WTC11 (cell line): ENCODE data around the gene RIPK1. TPM values are rescaled to one million over a fixed set of nuclear protein-coding genes. Genes with fewer than 3 reads are reported as not detected.

Experiments used
- ATAC-seq: fragments of 200-7000 bp; cut with Tn5 transposase; 2 replicates; pipeline ENCODE4 v1.10.0; 2021; ENCODE audit warnings: mild to moderate bottlenecking, moderate library complexity
- CTCF ChIA-PET: fragments of 300-600 bp; sonication (Branson Sonifier 250); formaldehyde crosslinking; loops from one replicate; lab custom pipeline; 2021; ENCODE audit warnings: antibody characterized with exemption; lab: Charles Lee
- POLR2A ChIA-PET: fragments of 350-600 bp; sonication (Branson Sonifier 250); formaldehyde crosslinking; loops from one replicate; lab custom pipeline; 2021; ENCODE audit warnings: antibody characterized with exemption; lab: Charles Lee
- DNase-seq: peaks from one replicate; pipeline ENCODE4 v3.0.0; 2021; ENCODE audit warnings: low spot score
- H3K27ac Mint-ChIP-seq: 2 replicates; pipeline ENCODE4 v1.8.0; 2021; ENCODE audit warnings: mixed read lengths
- H3K27me3 Mint-ChIP-seq: 2 replicates; pipeline ENCODE4 v1.8.0; 2021; ENCODE audit warnings: low read depth, mild to moderate bottlenecking, moderate library complexity, mixed read lengths
- H3K36me3 Mint-ChIP-seq: 2 replicates; pipeline ENCODE4 v1.8.0; 2021; ENCODE audit warnings: mixed read lengths
- H3K4me1 Mint-ChIP-seq: 2 replicates; pipeline ENCODE4 v1.8.0; 2022; ENCODE audit warnings: mixed read lengths
- H3K4me3 Mint-ChIP-seq: 2 replicates; pipeline ENCODE4 v1.8.0; 2021; ENCODE audit warnings: mild to moderate bottlenecking, moderate library complexity, mixed read lengths
- H3K9me3 Mint-ChIP-seq: 2 replicates; pipeline ENCODE4 v1.8.0; 2021; ENCODE audit warnings: mixed read lengths
- CBFB ChIP-seq: sonication (generic); formaldehyde crosslinking; IDR thresholded peaks from 2 replicates; pipeline ENCODE4 v1.8.1; 2022; ENCODE audit warnings: mild to moderate bottlenecking, low read depth, missing genetic modification reagents
- ESRRA ChIP-seq: sonication (generic); formaldehyde crosslinking; IDR thresholded peaks from 2 replicates; pipeline ENCODE4 v1.8.1; 2022; ENCODE audit warnings: mild to moderate bottlenecking, missing genetic modification reagents, borderline replicate concordance
- JAZF1 ChIP-seq: fragments of 250-450 bp; sonication (Bioruptor Pico); IDR thresholded peaks from 2 replicates; pipeline ENCODE4 v1.9.0; 2021; ENCODE audit warnings: moderate library complexity, mild to moderate bottlenecking, inconsistent platforms
- JUN ChIP-seq: sonication (generic); formaldehyde crosslinking; IDR thresholded peaks from 2 replicates; pipeline ENCODE4 v1.8.0; 2023; ENCODE audit warnings: mild to moderate bottlenecking, missing genetic modification reagents
- NFYB ChIP-seq: sonication (generic); formaldehyde crosslinking; conservative IDR thresholded peaks from 2 replicates; pipeline ENCODE4 v1.8.0; 2022; ENCODE audit warnings: low read depth, missing genetic modification reagents
- NR2C2 ChIP-seq: sonication (generic); formaldehyde crosslinking; IDR thresholded peaks from 2 replicates; pipeline ENCODE4 v1.8.0; 2022; ENCODE audit warnings: mild to moderate bottlenecking, missing genetic modification reagents
- OVOL2 ChIP-seq: fragments of 250-450 bp; sonication (Bioruptor Pico); IDR thresholded peaks from 2 replicates; pipeline ENCODE4 v1.9.0; 2021; ENCODE audit warnings: mild to moderate bottlenecking, borderline replicate concordance
- RELA ChIP-seq: sonication (generic); formaldehyde crosslinking; IDR thresholded peaks from 2 replicates; pipeline ENCODE4 v1.8.1; 2022; ENCODE audit warnings: missing genetic modification reagents, mild to moderate bottlenecking, borderline replicate concordance
- total RNA-seq: library from RNA; stranded (reverse); gene quantifications from 3 replicates; pipeline ENCODE4 v1.2.3, GENCODE V29; 2021
- TF ChIP-seq, protein P1 (sequence below): fragments of 250-450 bp; sonication (Bioruptor Pico); IDR thresholded peaks from 2 replicates; pipeline ENCODE4 v1.8.0; 2021; ENCODE audit warnings: mild to moderate bottlenecking
- TF ChIP-seq, protein P2 (sequence below): sonication (generic); formaldehyde crosslinking; IDR thresholded peaks from 2 replicates; pipeline ENCODE4 v1.8.1; 2023; ENCODE audit warnings: mild to moderate bottlenecking, missing genetic modification reagents, moderate library complexity
- TF ChIP-seq, protein P3 (sequence below): sonication (generic); formaldehyde crosslinking; IDR thresholded peaks from 2 replicates; pipeline ENCODE4 v1.8.1; 2023; ENCODE audit warnings: mild to moderate bottlenecking, missing genetic modification reagents
- TF ChIP-seq, protein P4 (sequence below): sonication (generic); formaldehyde crosslinking; IDR thresholded peaks from 2 replicates; pipeline ENCODE4 v1.8.1; 2022; ENCODE audit warnings: low read depth, mild to moderate bottlenecking, moderate library complexity, missing genetic modification reagents, borderline replicate concordance
- TF ChIP-seq, protein P5 (sequence below): sonication (generic); formaldehyde crosslinking; IDR thresholded peaks from 2 replicates; pipeline ENCODE4 v1.8.0; 2023; ENCODE audit warnings: mild to moderate bottlenecking, missing genetic modification reagents
- TF ChIP-seq, protein P6 (sequence below): sonication (generic); formaldehyde crosslinking; conservative IDR thresholded peaks from 2 replicates; pipeline ENCODE4 v1.8.1; 2022; ENCODE audit warnings: mild to moderate bottlenecking, missing genetic modification reagents
- TF ChIP-seq, protein P7 (sequence below): sonication (generic); formaldehyde crosslinking; IDR thresholded peaks from 2 replicates; pipeline ENCODE4 v1.8.0; 2022; ENCODE audit warnings: mild to moderate bottlenecking, missing genetic modification reagents
- TF ChIP-seq, protein P8 (sequence below): sonication (generic); formaldehyde crosslinking; conservative IDR thresholded peaks from 2 replicates; pipeline ENCODE4 v1.8.1; 2023; ENCODE audit warnings: mild to moderate bottlenecking, low read depth, missing genetic modification reagents, moderate library complexity
- TF ChIP-seq, protein P9 (sequence below): sonication (generic); formaldehyde crosslinking; IDR thresholded peaks from 2 replicates; pipeline ENCODE4 v1.8.1; 2023; ENCODE audit warnings: mild to moderate bottlenecking, missing genetic modification reagents, moderate library complexity

Gene RIPK1
- total RNA-seq, 1 experiment from 2014 or later, result 8.7 TPM

DNA sequence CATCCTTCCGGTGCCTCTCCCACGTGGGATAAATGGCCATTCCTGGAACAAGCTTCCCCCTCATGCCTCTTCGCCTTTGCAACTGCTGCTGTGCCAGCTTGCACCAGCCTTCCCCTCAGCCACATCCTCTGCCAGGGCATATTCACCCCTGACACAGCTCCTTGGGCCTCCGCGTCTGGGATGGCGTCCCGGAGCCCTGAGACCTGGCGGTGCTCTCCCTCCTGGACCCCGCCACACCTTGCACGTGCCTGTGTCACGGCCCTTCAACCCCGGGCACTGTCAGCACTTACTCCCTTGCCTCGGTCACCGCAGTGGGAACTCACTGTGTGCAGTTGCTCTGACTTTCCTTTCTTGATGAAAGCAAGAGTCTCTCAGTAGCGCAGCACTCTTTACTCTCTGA lies 63.4 kb downstream of the RIPK1 start:
- Mint-ChIP-seq H3K36me3 (peaks cover 64% of the 10 kb centered on the region), H3K4me3 (no peak overlapping the region), H3K9me3 (no peaks in the 10 kb centered on the region), H3K4me1 (peaks cover 26% of the 10 kb centered on the region), H3K27ac (no peak overlapping the region), H3K27me3 (no peaks in the 10 kb centered on the region)
- ATAC-seq (no peak), DNase-seq (no peak)
- POLR2A ChIA-PET, result no interaction called here
- TF ChIP-seq, protein P1, sequence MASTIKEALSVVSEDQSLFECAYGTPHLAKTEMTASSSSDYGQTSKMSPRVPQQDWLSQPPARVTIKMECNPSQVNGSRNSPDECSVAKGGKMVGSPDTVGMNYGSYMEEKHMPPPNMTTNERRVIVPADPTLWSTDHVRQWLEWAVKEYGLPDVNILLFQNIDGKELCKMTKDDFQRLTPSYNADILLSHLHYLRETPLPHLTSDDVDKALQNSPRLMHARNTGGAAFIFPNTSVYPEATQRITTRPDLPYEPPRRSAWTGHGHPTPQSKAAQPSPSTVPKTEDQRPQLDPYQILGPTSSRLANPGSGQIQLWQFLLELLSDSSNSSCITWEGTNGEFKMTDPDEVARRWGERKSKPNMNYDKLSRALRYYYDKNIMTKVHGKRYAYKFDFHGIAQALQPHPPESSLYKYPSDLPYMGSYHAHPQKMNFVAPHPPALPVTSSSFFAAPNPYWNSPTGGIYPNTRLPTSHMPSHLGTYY (CRISPR knock-in tag), result no peak
- TF ChIP-seq RELA (CRISPR knock-in tag) (no peak), ESRRA (CRISPR knock-in tag) (no peak), JAZF1 (CRISPR knock-in tag) (no peak), NFYB (CRISPR knock-in tag) (no peak)
- TF ChIP-seq, protein P2, sequence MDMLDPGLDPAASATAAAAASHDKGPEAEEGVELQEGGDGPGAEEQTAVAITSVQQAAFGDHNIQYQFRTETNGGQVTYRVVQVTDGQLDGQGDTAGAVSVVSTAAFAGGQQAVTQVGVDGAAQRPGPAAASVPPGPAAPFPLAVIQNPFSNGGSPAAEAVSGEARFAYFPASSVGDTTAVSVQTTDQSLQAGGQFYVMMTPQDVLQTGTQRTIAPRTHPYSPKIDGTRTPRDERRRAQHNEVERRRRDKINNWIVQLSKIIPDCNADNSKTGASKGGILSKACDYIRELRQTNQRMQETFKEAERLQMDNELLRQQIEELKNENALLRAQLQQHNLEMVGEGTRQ (CRISPR knock-in tag), result no peak
- TF ChIP-seq, protein P3, sequence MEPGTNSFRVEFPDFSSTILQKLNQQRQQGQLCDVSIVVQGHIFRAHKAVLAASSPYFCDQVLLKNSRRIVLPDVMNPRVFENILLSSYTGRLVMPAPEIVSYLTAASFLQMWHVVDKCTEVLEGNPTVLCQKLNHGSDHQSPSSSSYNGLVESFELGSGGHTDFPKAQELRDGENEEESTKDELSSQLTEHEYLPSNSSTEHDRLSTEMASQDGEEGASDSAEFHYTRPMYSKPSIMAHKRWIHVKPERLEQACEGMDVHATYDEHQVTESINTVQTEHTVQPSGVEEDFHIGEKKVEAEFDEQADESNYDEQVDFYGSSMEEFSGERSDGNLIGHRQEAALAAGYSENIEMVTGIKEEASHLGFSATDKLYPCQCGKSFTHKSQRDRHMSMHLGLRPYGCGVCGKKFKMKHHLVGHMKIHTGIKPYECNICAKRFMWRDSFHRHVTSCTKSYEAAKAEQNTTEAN, result no peak
- TF ChIP-seq, protein P4, sequence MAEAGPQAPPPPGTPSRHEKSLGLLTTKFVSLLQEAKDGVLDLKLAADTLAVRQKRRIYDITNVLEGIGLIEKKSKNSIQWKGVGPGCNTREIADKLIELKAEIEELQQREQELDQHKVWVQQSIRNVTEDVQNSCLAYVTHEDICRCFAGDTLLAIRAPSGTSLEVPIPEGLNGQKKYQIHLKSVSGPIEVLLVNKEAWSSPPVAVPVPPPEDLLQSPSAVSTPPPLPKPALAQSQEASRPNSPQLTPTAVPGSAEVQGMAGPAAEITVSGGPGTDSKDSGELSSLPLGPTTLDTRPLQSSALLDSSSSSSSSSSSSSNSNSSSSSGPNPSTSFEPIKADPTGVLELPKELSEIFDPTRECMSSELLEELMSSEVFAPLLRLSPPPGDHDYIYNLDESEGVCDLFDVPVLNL (CRISPR knock-in tag), result no peak
- TF ChIP-seq, protein P5, sequence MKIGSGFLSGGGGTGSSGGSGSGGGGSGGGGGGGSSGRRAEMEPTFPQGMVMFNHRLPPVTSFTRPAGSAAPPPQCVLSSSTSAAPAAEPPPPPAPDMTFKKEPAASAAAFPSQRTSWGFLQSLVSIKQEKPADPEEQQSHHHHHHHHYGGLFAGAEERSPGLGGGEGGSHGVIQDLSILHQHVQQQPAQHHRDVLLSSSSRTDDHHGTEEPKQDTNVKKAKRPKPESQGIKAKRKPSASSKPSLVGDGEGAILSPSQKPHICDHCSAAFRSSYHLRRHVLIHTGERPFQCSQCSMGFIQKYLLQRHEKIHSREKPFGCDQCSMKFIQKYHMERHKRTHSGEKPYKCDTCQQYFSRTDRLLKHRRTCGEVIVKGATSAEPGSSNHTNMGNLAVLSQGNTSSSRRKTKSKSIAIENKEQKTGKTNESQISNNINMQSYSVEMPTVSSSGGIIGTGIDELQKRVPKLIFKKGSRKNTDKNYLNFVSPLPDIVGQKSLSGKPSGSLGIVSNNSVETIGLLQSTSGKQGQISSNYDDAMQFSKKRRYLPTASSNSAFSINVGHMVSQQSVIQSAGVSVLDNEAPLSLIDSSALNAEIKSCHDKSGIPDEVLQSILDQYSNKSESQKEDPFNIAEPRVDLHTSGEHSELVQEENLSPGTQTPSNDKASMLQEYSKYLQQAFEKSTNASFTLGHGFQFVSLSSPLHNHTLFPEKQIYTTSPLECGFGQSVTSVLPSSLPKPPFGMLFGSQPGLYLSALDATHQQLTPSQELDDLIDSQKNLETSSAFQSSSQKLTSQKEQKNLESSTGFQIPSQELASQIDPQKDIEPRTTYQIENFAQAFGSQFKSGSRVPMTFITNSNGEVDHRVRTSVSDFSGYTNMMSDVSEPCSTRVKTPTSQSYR (CRISPR knock-in tag), result no peak
- TF ChIP-seq, protein P6, sequence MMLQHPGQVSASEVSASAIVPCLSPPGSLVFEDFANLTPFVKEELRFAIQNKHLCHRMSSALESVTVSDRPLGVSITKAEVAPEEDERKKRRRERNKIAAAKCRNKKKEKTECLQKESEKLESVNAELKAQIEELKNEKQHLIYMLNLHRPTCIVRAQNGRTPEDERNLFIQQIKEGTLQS, result no peak
- CTCF ChIA-PET, result no interaction called here

DNA sequence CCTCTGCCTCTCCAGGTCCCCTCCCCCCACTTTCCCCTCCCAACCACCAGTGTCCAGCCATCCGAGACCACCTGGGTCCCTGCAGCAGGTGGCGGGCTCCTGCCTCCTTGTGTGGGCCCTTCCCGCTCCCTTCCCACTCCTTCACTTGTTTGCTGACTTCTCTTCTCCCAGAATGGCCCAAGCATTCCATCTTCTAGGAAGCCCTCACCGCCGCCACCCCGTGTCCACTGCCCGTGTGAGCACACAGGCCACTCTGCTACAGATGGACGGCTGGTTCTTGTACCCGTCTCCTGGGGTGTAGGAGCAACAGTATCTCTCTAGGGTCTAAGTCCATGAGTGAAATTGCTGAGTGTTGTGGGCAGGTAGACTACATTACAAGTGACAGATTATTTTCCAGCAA lies 65.2 kb downstream of the RIPK1 start:
- no peak for DNase-seq
- ATAC-seq, result peak; percentile 39
- Mint-ChIP-seq H3K9me3 (no peaks in the 10 kb centered on the region), H3K4me3 (no peak overlapping the region), H3K36me3 (peaks cover 69% of the 10 kb centered on the region), H3K27me3 (no peaks in the 10 kb centered on the region), H3K4me1 (peaks cover 27% of the 10 kb centered on the region), H3K27ac (peak overlapping the region; percentile 75; the same call in 1 of the 2 replicates)
- CTCF ChIA-PET, result no interaction called here
- POLR2A ChIA-PET, result no interaction called here
- TF ChIP-seq CBFB (CRISPR knock-in tag) (no peak), OVOL2 (no peak), NR2C2 (CRISPR knock-in tag) (no peak), JUN (CRISPR knock-in tag) (no peak)
- TF ChIP-seq, protein P7, sequence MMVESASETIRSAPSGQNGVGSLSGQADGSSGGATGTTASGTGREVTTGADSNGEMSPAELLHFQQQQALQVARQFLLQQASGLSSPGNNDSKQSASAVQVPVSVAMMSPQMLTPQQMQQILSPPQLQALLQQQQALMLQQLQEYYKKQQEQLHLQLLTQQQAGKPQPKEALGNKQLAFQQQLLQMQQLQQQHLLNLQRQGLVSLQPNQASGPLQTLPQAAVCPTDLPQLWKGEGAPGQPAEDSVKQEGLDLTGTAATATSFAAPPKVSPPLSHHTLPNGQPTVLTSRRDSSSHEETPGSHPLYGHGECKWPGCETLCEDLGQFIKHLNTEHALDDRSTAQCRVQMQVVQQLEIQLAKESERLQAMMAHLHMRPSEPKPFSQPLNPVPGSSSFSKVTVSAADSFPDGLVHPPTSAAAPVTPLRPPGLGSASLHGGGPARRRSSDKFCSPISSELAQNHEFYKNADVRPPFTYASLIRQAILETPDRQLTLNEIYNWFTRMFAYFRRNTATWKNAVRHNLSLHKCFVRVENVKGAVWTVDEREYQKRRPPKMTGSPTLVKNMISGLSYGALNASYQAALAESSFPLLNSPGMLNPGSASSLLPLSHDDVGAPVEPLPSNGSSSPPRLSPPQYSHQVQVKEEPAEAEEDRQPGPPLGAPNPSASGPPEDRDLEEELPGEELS (CRISPR knock-in tag), result no peak
- TF ChIP-seq, protein P8, sequence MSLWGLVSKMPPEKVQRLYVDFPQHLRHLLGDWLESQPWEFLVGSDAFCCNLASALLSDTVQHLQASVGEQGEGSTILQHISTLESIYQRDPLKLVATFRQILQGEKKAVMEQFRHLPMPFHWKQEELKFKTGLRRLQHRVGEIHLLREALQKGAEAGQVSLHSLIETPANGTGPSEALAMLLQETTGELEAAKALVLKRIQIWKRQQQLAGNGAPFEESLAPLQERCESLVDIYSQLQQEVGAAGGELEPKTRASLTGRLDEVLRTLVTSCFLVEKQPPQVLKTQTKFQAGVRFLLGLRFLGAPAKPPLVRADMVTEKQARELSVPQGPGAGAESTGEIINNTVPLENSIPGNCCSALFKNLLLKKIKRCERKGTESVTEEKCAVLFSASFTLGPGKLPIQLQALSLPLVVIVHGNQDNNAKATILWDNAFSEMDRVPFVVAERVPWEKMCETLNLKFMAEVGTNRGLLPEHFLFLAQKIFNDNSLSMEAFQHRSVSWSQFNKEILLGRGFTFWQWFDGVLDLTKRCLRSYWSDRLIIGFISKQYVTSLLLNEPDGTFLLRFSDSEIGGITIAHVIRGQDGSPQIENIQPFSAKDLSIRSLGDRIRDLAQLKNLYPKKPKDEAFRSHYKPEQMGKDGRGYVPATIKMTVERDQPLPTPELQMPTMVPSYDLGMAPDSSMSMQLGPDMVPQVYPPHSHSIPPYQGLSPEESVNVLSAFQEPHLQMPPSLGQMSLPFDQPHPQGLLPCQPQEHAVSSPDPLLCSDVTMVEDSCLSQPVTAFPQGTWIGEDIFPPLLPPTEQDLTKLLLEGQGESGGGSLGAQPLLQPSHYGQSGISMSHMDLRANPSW, result no peak
- TF ChIP-seq, protein P9, sequence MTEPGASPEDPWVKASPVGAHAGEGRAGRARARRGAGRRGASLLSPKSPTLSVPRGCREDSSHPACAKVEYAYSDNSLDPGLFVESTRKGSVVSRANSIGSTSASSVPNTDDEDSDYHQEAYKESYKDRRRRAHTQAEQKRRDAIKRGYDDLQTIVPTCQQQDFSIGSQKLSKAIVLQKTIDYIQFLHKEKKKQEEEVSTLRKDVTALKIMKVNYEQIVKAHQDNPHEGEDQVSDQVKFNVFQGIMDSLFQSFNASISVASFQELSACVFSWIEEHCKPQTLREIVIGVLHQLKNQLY (CRISPR knock-in tag), result no peak
